MM.1S (cell line): ENCODE data around the gene SLC36A1.

Experiments
- DNase-seq: peaks from one replicate; pipeline ENCODE4 v3.0.0-alpha.2; 2015
- H2AFZ ChIP-seq: fragments of 300-600 bp; sonication (generic); 2 replicates; pipeline ENCODE4 v1.6.0; 2016; ENCODE audit warnings: antibody characterized with exemption, low read length
- H3F3A ChIP-seq: fragments of 300-600 bp; sonication (generic); 2 replicates; pipeline ENCODE4 v1.6.1; 2016; ENCODE audit warnings: mild to moderate bottlenecking, antibody characterized with exemption, low read length, moderate library complexity, mixed read lengths; ENCODE audit not compliant: insufficient read depth
- H3K27ac ChIP-seq: fragments of 300-600 bp; sonication (generic); 2 replicates; pipeline ENCODE4 v1.5.1; 2016; ENCODE audit warnings: mild to moderate bottlenecking, low read length
- H3K27me3 ChIP-seq: fragments of 300-600 bp; sonication (generic); replicated peaks from 2 replicates; pipeline ENCODE4 v1.6.0; 2016; ENCODE audit warnings: low read length; ENCODE audit not compliant: insufficient read depth
- H3K36me3 ChIP-seq: fragments of 300-600 bp; sonication (generic); replicated peaks from 2 replicates; pipeline ENCODE4 v1.6.1; 2016; ENCODE audit warnings: mild to moderate bottlenecking, low read length, mixed read lengths; ENCODE audit not compliant: insufficient read depth
- H3K4me1 ChIP-seq: fragments of 300-600 bp; sonication (generic); 2 replicates; pipeline ENCODE4 v1.6.1; 2016; ENCODE audit warnings: low read length, mixed read lengths
- H3K4me2 ChIP-seq: fragments of 300-600 bp; sonication (generic); 2 replicates; pipeline ENCODE4 v1.6.0; 2016; ENCODE audit warnings: low read depth, low read length
- H3K4me3 ChIP-seq: fragments of 300-600 bp; sonication (generic); 2 replicates; pipeline ENCODE4 v1.5.1; 2016; ENCODE audit warnings: low read length, mixed read lengths
- H3K79me2 ChIP-seq: fragments of 300-600 bp; sonication (generic); 2 replicates; pipeline ENCODE4 v1.6.1; 2016; ENCODE audit warnings: mixed run types, low read length, mixed read lengths
- H3K9ac ChIP-seq: fragments of 300-600 bp; sonication (generic); 2 replicates; pipeline ENCODE4 v1.6.1; 2016; ENCODE audit warnings: low read length, mixed read lengths
- H3K9me2 ChIP-seq: fragments of 300-600 bp; sonication (generic); replicated peaks from 2 replicates; pipeline ENCODE4 v1.6.1; 2016; ENCODE audit warnings: mild to moderate bottlenecking, low read length, mixed read lengths; ENCODE audit not compliant: insufficient read depth
- H3K9me3 ChIP-seq: fragments of 300-600 bp; sonication (generic); replicated peaks from 2 replicates; pipeline ENCODE4 v1.6.1; 2016; ENCODE audit warnings: mild to moderate bottlenecking, low read length, mixed read lengths; ENCODE audit not compliant: insufficient read depth
- H4K20me1 ChIP-seq: fragments of 300-600 bp; sonication (generic); 2 replicates; pipeline ENCODE4 v1.6.1; 2016; ENCODE audit warnings: mild to moderate bottlenecking, low read length, moderate library complexity, mixed read lengths; ENCODE audit not compliant: insufficient read depth
- EZH2 ChIP-seq: fragments of 300-600 bp; sonication (generic); optimal IDR thresholded peaks from 2 replicates; pipeline ENCODE3; 2017; ENCODE audit warnings: low read depth, mild to moderate bottlenecking, antibody characterized with exemption, low read length, mixed read lengths
- EZH2phosphoT487 ChIP-seq: fragments of 300-600 bp; sonication (generic); IDR thresholded peaks from 2 replicates; pipeline ENCODE4 v1.6.1; 2018; ENCODE audit warnings: antibody characterized with exemption, low read length
- TF ChIP-seq, protein P1 (sequence below): fragments of 300-600 bp; sonication (generic); IDR thresholded peaks from 2 replicates; pipeline ENCODE4 v1.5.1; 2016; ENCODE audit warnings: antibody characterized with exemption, low read length, mixed read lengths

The SLC36A1 gene

DNA sequence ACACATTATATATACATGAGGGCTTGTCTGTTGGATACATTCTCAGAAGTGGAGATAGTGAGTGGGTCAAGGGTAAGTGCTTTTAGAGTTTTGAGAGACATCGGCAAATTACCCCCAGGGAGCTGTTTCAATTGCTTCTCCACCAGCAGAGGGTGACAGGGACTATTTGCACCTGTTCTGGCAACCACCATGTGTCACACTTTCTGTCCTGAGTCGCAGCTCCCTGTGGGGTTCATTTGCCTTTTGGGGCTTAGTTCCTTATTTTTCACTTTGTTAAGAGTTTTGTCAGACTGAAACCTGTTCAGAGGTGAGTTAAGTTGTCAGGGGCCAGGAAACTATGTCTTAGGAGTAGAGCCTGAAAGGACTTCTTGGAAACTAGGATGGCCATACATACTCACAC lies 20.1 kb upstream of the SLC36A1 start:
- Histone ChIP-seq H3K9me2 (no peaks in the 10 kb centered on the region), H3K27ac (no peak overlapping the region), H3K9me3 (no peaks in the 10 kb centered on the region), H4K20me1 (no peaks in the 10 kb centered on the region), H3K27me3 (no peaks in the 10 kb centered on the region), H3F3A (no peaks in the 10 kb centered on the region), H3K4me3 (no peak overlapping the region), H3K36me3 (no peaks in the 10 kb centered on the region), H3K9ac (no peak overlapping the region), H2AFZ (no peak overlapping the region), H3K4me2 (no peak overlapping the region), H3K79me2 (no peaks in the 10 kb centered on the region), H3K4me1 (no peaks in the 10 kb centered on the region)
- TF ChIP-seq EZH2, result no peak
- TF ChIP-seq, protein P1, sequence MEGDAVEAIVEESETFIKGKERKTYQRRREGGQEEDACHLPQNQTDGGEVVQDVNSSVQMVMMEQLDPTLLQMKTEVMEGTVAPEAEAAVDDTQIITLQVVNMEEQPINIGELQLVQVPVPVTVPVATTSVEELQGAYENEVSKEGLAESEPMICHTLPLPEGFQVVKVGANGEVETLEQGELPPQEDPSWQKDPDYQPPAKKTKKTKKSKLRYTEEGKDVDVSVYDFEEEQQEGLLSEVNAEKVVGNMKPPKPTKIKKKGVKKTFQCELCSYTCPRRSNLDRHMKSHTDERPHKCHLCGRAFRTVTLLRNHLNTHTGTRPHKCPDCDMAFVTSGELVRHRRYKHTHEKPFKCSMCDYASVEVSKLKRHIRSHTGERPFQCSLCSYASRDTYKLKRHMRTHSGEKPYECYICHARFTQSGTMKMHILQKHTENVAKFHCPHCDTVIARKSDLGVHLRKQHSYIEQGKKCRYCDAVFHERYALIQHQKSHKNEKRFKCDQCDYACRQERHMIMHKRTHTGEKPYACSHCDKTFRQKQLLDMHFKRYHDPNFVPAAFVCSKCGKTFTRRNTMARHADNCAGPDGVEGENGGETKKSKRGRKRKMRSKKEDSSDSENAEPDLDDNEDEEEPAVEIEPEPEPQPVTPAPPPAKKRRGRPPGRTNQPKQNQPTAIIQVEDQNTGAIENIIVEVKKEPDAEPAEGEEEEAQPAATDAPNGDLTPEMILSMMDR, result peak; percentile 27
- no peak for TF ChIP-seq EZH2phosphoT487
- peak; percentile 19 for DNase-seq

DNA sequence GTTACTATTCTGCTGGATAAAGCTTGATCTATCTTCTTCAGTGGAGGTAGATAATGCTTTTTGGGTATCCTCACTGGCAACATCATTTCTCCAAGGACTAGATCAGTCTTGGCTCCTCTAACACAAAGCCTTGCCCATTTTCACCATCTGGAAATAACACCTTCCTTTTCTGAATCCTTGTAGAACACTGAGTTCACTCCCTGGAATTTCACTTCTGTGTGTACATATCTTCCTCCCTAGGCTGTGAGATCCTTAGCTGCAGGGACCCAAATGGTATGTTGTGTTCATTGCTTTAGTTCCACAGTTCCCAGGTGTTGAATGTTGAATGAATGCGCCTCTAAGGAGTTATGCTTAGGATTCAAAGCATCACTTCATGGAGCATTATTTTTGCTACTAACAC lies 16.7 kb upstream of the SLC36A1 start:
- no peak for DNase-seq
- Histone ChIP-seq H3K4me2 (no peak overlapping the region), H3K9me2 (no peaks in the 10 kb centered on the region), H3K9me3 (no peaks in the 10 kb centered on the region), H4K20me1 (no peaks in the 10 kb centered on the region), H3K9ac (no peak overlapping the region), H3K4me3 (no peak overlapping the region), H3K36me3 (no peaks in the 10 kb centered on the region), H3K27ac (no peak overlapping the region), H3K27me3 (no peaks in the 10 kb centered on the region), H2AFZ (no peak overlapping the region), H3K79me2 (no peaks in the 10 kb centered on the region), H3K4me1 (no peaks in the 10 kb centered on the region), H3F3A (no peaks in the 10 kb centered on the region)
- TF ChIP-seq, protein P1, result no peak
- TF ChIP-seq EZH2phosphoT487 (no peak), EZH2 (no peak)

DNA sequence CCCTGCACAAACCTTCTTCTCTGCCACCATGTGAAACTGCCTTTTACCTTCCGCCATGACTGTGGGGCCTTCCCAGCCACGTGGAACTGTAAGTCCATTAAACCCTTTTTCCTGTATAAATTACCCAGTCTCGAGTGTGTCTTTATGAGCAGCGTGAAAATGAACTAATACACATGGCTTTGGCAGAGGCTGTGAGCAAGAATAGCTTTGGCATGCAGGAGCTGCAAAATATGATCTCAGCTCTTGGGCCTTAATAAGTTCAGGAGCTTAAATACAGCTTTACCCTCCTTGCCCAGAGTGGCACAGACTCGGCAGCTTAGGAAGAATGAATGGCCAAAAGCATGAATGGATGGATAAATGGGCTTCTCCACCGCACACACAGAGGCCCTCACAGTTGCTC lies 15.7 kb upstream of the SLC36A1 start:
- H3K27ac ChIP-seq, result no peak overlapping the region
- H3K79me2 ChIP-seq, result no peaks in the 10 kb centered on the region
- no peaks in the 10 kb centered on the region for H3K4me1 ChIP-seq
- H2AFZ ChIP-seq, result no peak overlapping the region
- no peaks in the 10 kb centered on the region for H4K20me1 ChIP-seq
- no peaks in the 10 kb centered on the region for H3F3A ChIP-seq
- H3K9ac ChIP-seq, result no peak overlapping the region
- no peak overlapping the region for H3K4me2 ChIP-seq
- H3K4me3 ChIP-seq, result no peak overlapping the region
- TF ChIP-seq EZH2 (no peak), EZH2phosphoT487 (no peak)
- TF ChIP-seq, protein P1, result no peak
- no peaks in the 10 kb centered on the region for H3K9me2 ChIP-seq
- DNase-seq, result no peak
- H3K9me3 ChIP-seq, result no peaks in the 10 kb centered on the region
- no peaks in the 10 kb centered on the region for H3K36me3 ChIP-seq
- H3K27me3 ChIP-seq, result no peaks in the 10 kb centered on the region
